ENCODE data around the gene AHI1.
A peak's percentile ranks its signal among the peaks of the same experiment; 100 is the strongest.

AHI1 gene

GRCh38 chr6:135537741-135538301 is 40.3 kb upstream of the AHI1 start:
- Histone ChIP-seq H3K4me1 (ENCODE audit: insufficient read depth, poor library complexity, severe bottlenecking) (peaks cover 14% of the 10 kb centered on the region), H3K36me3 (ENCODE audit: low read depth) (no peaks in the 10 kb centered on the region), H3K4me3 (ENCODE audit: severe bottlenecking) (no peak overlapping the region), H3K27ac (ENCODE audit: poor library complexity, severe bottlenecking) (no peak overlapping the region), H3K27me3 (ENCODE audit: insufficient read depth, poor library complexity, severe bottlenecking) (no peaks in the 10 kb centered on the region), H3K9me3 (ENCODE audit: severe bottlenecking) (peaks cover 3% of the 10 kb centered on the region)
- TF ChIP-seq CTCF (IDR thresholded peaks at IDR 0.05; ENCODE audit: poor library complexity, severe bottlenecking) = no peak
- no peak for DNase-seq (ENCODE audit: low spot score)
- peak; percentile 95 for ATAC-seq (ENCODE audit: low read depth)

- TF ChIP-seq CTCF (IDR thresholded peaks at IDR 0.05; ENCODE audit: poor library complexity, severe bottlenecking) = peak; percentile 81
- DNase-seq (ENCODE audit: low spot score) (no peak), ATAC-seq (ENCODE audit: low read depth) (peak; percentile 66)
- no peaks in the 10 kb centered on the region for H3K36me3 ChIP-seq (ENCODE audit: low read depth)
- H3K27me3 ChIP-seq (ENCODE audit: insufficient read depth, poor library complexity, severe bottlenecking) = no peaks in the 10 kb centered on the region
- H3K4me3 ChIP-seq (ENCODE audit: severe bottlenecking) = no peak overlapping the region
- no peak overlapping the region for H3K27ac ChIP-seq (ENCODE audit: poor library complexity, severe bottlenecking)
- peaks cover 3% of the 10 kb centered on the region for H3K9me3 ChIP-seq (ENCODE audit: severe bottlenecking)
- peaks cover 14% of the 10 kb centered on the region for H3K4me1 ChIP-seq (ENCODE audit: insufficient read depth, poor library complexity, severe bottlenecking)
Measured at GRCh38 chr6:135535989-135536414, 38.5 kb upstream of the AHI1 start.

- no peak overlapping the region for H3K27ac ChIP-seq (ENCODE audit: poor library complexity, severe bottlenecking)
- no peaks in the 10 kb centered on the region for H3K36me3 ChIP-seq (ENCODE audit: low read depth)
- TF ChIP-seq CTCF (IDR thresholded peaks at IDR 0.05; ENCODE audit: poor library complexity, severe bottlenecking) = no peak
- no peak for DNase-seq (ENCODE audit: low spot score)
- ATAC-seq (ENCODE audit: low read depth) = no peak
- no peaks in the 10 kb centered on the region for H3K27me3 ChIP-seq (ENCODE audit: insufficient read depth, poor library complexity, severe bottlenecking)
- no peak overlapping the region for H3K4me3 ChIP-seq (ENCODE audit: severe bottlenecking)
- peaks cover 14% of the 10 kb centered on the region for H3K4me1 ChIP-seq (ENCODE audit: insufficient read depth, poor library complexity, severe bottlenecking)
- H3K9me3 ChIP-seq (ENCODE audit: severe bottlenecking) = peaks cover 3% of the 10 kb centered on the region
Measured at GRCh38 chr6:135534773-135535380, 37.3 kb upstream of the AHI1 start.

- ATAC-seq (ENCODE audit: low read depth) (no peak), DNase-seq (ENCODE audit: low spot score) (no peak)
- TF ChIP-seq CTCF (IDR thresholded peaks at IDR 0.05; ENCODE audit: poor library complexity, severe bottlenecking) = no peak
- Histone ChIP-seq H3K9me3 (ENCODE audit: severe bottlenecking) (peaks cover 3% of the 10 kb centered on the region), H3K36me3 (ENCODE audit: low read depth) (no peaks in the 10 kb centered on the region), H3K4me3 (ENCODE audit: severe bottlenecking) (no peak overlapping the region), H3K27me3 (ENCODE audit: insufficient read depth, poor library complexity, severe bottlenecking) (no peaks in the 10 kb centered on the region), H3K27ac (ENCODE audit: poor library complexity, severe bottlenecking) (no peak overlapping the region), H3K4me1 (ENCODE audit: insufficient read depth, poor library complexity, severe bottlenecking) (peaks cover 7% of the 10 kb centered on the region)
Measured at GRCh38 chr6:135532559-135532958, 35.0 kb upstream of the AHI1 start.

- H3K27ac ChIP-seq (ENCODE audit: poor library complexity, severe bottlenecking) = no peak overlapping the region
- H3K9me3 ChIP-seq (ENCODE audit: severe bottlenecking) = no peaks in the 10 kb centered on the region
- H3K4me1 ChIP-seq (ENCODE audit: insufficient read depth, poor library complexity, severe bottlenecking) = peaks cover 4% of the 10 kb centered on the region
- no peaks in the 10 kb centered on the region for H3K36me3 ChIP-seq (ENCODE audit: low read depth)
- DNase-seq (ENCODE audit: low spot score) (no peak), ATAC-seq (ENCODE audit: low read depth) (no peak)
- no peak overlapping the region for H3K4me3 ChIP-seq (ENCODE audit: severe bottlenecking)
- no peaks in the 10 kb centered on the region for H3K27me3 ChIP-seq (ENCODE audit: insufficient read depth, poor library complexity, severe bottlenecking)
- TF ChIP-seq CTCF (IDR thresholded peaks at IDR 0.05; ENCODE audit: poor library complexity, severe bottlenecking) = no peak
Measured at GRCh38 chr6:135531954-135532490, 34.5 kb upstream of the AHI1 start.
